Calu3 (cell line): ENCODE results near the gene COX20. TPM values are rescaled to one million over a fixed set of nuclear protein-coding genes. Genes with fewer than 3 reads are reported as not detected.
A peak's percentile ranks its signal among the peaks of the same experiment; 100 is the strongest.

Source experiments
- Bru-seq: library from RNA; stranded (reverse); fragments of 400-500 nt; gene quantifications from one replicate; lab custom pipeline; 2021; lab: Mats Ljungman, UMichigan
- BruChase-seq, 2 experiments: library from RNA; stranded (reverse); fragments of 400-500 nt; gene quantifications; one replicate each; lab custom pipeline; 2021; lab: Mats Ljungman, UMichigan
- BruUV-seq: library from RNA; stranded (reverse); fragments of 400-500 nt; replicated peaks from 2 replicates; lab custom pipeline; 2021; lab: Mats Ljungman, UMichigan
- CTCF ChIA-PET: fragments of 300-600 bp; sonication (Branson Sonifier 250); formaldehyde crosslinking; loops from one replicate; lab custom pipeline; 2022; ENCODE audit warnings: antibody characterized with exemption; lab: Charles Lee
- DNase-seq: peaks from one replicate; pipeline ENCODE4 v3.0.0; 2022
- H3K27ac Mint-ChIP-seq: one replicate; pipeline ENCODE4 v1.8.0; 2022; ENCODE audit warnings: mixed read lengths; ENCODE audit not compliant: unreplicated experiment
- H3K27me3 Mint-ChIP-seq: one replicate; pipeline ENCODE4 v1.8.0; 2022; ENCODE audit warnings: mixed read lengths; ENCODE audit not compliant: unreplicated experiment
- H3K36me3 Mint-ChIP-seq: one replicate; pipeline ENCODE4 v1.8.0; 2022; ENCODE audit warnings: mild to moderate bottlenecking, moderate library complexity, mixed read lengths; ENCODE audit not compliant: insufficient read depth, unreplicated experiment
- H3K4me1 Mint-ChIP-seq: one replicate; pipeline ENCODE4 v1.8.0; 2022; ENCODE audit warnings: mild to moderate bottlenecking, low read depth, mixed read lengths; ENCODE audit not compliant: unreplicated experiment
- H3K4me3 Mint-ChIP-seq: one replicate; pipeline ENCODE4 v1.8.0; 2022; ENCODE audit warnings: mild to moderate bottlenecking, low read depth, moderate library complexity, mixed read lengths; ENCODE audit not compliant: unreplicated experiment
- H3K9me3 Mint-ChIP-seq: one replicate; pipeline ENCODE4 v1.8.0; 2022; ENCODE audit warnings: low read depth, mixed read lengths; ENCODE audit not compliant: unreplicated experiment
- intact Hi-C: fragments of 100-400 bp; cut with micrococcal nuclease; formaldehyde crosslinking; loops from one replicate; pipeline ENCODE4 v1.10.0; 2022; ENCODE audit not compliant: unreplicated experiment
- long read RNA-seq: library from polyadenylated mRNA; stranded (forward); transcript quantifications from one replicate; pipeline ENCODE4 v2.0.0, GENCODE V29; 2022
- total RNA-seq: library from RNA; stranded (reverse); gene quantifications from 2 replicates; pipeline ENCODE4 v1.2.3, GENCODE V29; 2022
- TF ChIP-seq, protein P1 (sequence below): fragments of 200-600 bp; IDR thresholded peaks from one replicate; pipeline ENCODE4 v1.8.0; 2022; ENCODE audit warnings: antibody characterized with exemption; ENCODE audit not compliant: unreplicated experiment

COX20 gene
- total RNA-seq (22.6 and 32.8 TPM in 2 replicates), Bru-seq, nascent RNA (percentile 86 among the genes with signal in this experiment), BruChase-seq, experiment 1, labeled RNA remaining after a 6-hour chase (percentile 80 among the genes with signal in this experiment), BruChase-seq, experiment 2, labeled RNA remaining after a 2-hour chase (percentile 76 among the genes with signal in this experiment)
- long read RNA-seq, transcript COX20-203 (4 exons, 2,631 nt), result major isoform, 67 of 139 reads
- long read RNA-seq, transcript COX20-202 (3 exons, 1,005 nt), result minor isoform, 66 of 139 reads
- long read RNA-seq, partial matches to known transcripts, result 0 of 139 reads
- long read RNA-seq, other reads (novel, unspliced or antisense), result 6 of 139 reads

DNA sequence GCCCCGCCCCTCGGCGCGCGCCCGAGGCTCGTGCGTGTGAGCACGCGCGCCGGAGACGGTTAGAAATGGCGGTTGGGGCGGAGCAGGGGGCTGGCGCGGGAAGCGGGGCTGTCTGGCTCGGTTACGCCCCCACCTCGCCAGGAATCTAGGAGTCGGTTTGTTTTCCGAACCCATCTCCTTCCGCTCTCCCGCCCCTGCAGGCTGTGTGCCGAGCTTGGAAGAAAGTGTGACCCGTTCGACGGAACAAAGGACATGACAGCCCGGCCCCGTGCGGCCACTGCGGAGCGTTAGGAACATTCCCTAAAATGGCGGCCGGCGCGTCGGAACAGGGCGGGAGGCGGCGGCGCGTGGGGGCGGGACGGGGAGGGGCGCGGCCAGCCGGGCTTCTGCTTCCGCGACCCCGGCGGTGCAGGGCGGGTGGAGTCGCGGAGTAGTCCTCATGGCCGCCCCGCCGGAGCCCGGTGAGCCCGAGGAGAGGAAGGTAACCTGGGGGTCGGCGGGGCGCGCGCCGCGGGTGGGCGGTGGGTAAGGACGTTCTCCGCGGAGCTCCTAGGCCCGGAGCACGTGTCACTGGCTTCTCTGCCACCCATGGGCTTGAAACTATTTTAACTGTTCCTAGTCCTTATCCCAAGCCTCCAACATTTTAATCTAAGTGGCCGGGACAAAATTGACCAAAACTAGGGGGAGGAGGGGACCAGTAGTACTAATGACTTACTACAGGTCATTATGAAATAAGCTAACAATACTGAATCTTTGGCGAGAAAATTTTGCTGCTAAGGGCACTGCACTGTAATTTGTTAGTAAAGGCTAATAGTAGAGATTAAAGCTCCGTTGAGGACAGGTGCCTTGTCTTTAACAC is at the start of gene COX20:
TSS of gene COX20 (plus strand) at position 383 of the 859 bp plus-strand sequence. CDS start at position 440, 57 bp downstream.
- Mint-ChIP-seq H3K27ac (peak within 1 kb of the TSS; percentile 100), H3K9me3 (no peaks in the 10 kb centered on the region), H3K27me3 (no peaks in the 10 kb centered on the region), H3K36me3 (peaks cover 69% of the 10 kb centered on the region), H3K4me3 (peak within 1 kb of the TSS; percentile 84), H3K4me1 (peaks cover 59% of the 10 kb centered on the region)
- CTCF ChIA-PET, result interaction anchor here (0.6 to 1.6 kb wide), 4 partner anchors 27 to 633 kb away, joined by 3 to 5 read pairs (median 4); no protein-coding TSS in a partner anchor
- BruUV-seq, result no TSS peak
- intact Hi-C loops, result loop anchor here (2.0 kb wide), 1 partner anchor 25 kb away; no protein-coding TSS in a partner anchor
- TF ChIP-seq, protein P1, sequence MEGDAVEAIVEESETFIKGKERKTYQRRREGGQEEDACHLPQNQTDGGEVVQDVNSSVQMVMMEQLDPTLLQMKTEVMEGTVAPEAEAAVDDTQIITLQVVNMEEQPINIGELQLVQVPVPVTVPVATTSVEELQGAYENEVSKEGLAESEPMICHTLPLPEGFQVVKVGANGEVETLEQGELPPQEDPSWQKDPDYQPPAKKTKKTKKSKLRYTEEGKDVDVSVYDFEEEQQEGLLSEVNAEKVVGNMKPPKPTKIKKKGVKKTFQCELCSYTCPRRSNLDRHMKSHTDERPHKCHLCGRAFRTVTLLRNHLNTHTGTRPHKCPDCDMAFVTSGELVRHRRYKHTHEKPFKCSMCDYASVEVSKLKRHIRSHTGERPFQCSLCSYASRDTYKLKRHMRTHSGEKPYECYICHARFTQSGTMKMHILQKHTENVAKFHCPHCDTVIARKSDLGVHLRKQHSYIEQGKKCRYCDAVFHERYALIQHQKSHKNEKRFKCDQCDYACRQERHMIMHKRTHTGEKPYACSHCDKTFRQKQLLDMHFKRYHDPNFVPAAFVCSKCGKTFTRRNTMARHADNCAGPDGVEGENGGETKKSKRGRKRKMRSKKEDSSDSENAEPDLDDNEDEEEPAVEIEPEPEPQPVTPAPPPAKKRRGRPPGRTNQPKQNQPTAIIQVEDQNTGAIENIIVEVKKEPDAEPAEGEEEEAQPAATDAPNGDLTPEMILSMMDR, result no peak
- peak; percentile 84 for DNase-seq

GRCh38 chr1:244788493-244789275 is 46.8 kb upstream of the COX20 start:
- Mint-ChIP-seq H3K9me3 (no peaks in the 10 kb centered on the region), H3K27me3 (no peaks in the 10 kb centered on the region), H3K4me3 (no peak overlapping the region), H3K36me3 (no peaks in the 10 kb centered on the region), H3K4me1 (no peaks in the 10 kb centered on the region), H3K27ac (no peak overlapping the region)
- TF ChIP-seq, protein P1, result no peak
- no TSS peak for BruUV-seq
- CTCF ChIA-PET, result no interaction called here
- intact Hi-C loops, result no loop called here
- no peak for DNase-seq

- Mint-ChIP-seq H3K27ac (no peak overlapping the region), H3K4me3 (no peak overlapping the region), H3K36me3 (no peaks in the 10 kb centered on the region), H3K27me3 (no peaks in the 10 kb centered on the region), H3K9me3 (no peaks in the 10 kb centered on the region), H3K4me1 (no peaks in the 10 kb centered on the region)
- intact Hi-C loops, result no loop called here
- DNase-seq, result no peak
- TF ChIP-seq, protein P1, result no peak
- CTCF ChIA-PET, result no interaction called here
- no TSS peak for BruUV-seq
Observed at GRCh38 chr1:244789276-244789580, 46.2 kb upstream of the COX20 start.

DNA sequence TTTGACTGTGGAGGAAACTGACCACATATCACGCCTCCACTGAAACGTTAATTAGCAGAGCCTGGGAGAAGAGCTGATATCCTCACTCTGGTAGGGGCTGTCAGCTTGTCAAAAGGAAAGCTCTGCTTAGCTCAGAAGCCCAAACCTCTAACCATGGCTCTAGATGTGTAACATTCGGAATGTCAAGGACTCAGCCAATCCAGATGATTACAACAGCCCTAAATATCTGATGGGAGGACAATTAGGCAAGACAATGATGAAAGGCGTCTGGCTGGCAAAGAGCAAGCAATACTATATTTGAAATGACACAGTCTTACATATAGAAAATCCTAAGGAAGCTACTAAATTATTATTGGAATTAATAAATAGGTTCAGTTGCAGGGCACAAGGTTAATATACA is 45.7 kb upstream of the COX20 start:
- H3K36me3 Mint-ChIP-seq, result no peaks in the 10 kb centered on the region
- DNase-seq, result no peak
- CTCF ChIA-PET, result no interaction called here
- H3K27me3 Mint-ChIP-seq, result no peaks in the 10 kb centered on the region
- no peaks in the 10 kb centered on the region for H3K9me3 Mint-ChIP-seq
- H3K27ac Mint-ChIP-seq, result no peak overlapping the region
- H3K4me3 Mint-ChIP-seq, result no peak overlapping the region
- H3K4me1 Mint-ChIP-seq, result no peaks in the 10 kb centered on the region
- no TSS peak for BruUV-seq
- intact Hi-C loops, result loop anchor here (10.0 kb wide), 1 partner anchor 345 kb away; no protein-coding TSS in a partner anchor
- TF ChIP-seq, protein P1, result no peak
